Neural cell (in vitro differentiated cells): ENCODE results near the gene MICA. TPM values are rescaled to one million over a fixed set of nuclear protein-coding genes. Genes with fewer than 3 reads are reported as not detected.
"Not testable (repeated sequence)": the region's sequence is repeated elsewhere in the genome, so short reads cannot be mapped to it uniquely, and the experiment has no call there.

Experiments used
- H2AFZ ChIP-seq: fragments of 200-600, 300-800 bp; sonication (generic), shearing (Covaris generic); 2 replicates; pipeline ENCODE4 v1.6.0; 2014; ENCODE audit warnings: low read depth, mild to moderate bottlenecking, antibody characterized with exemption, low read length, moderate library complexity
- H3F3A ChIP-seq: fragments of 200-600 bp; shearing (Covaris generic); 2 replicates; pipeline ENCODE4 v1.6.1; 2016; ENCODE audit warnings: mild to moderate bottlenecking, moderate library complexity, mixed read lengths, antibody characterized with exemption, low read length; ENCODE audit not compliant: insufficient read depth, poor library complexity, severe bottlenecking
- H3K27ac ChIP-seq: fragments of 200-600, 300-800 bp; sonication (generic), shearing (Covaris generic); 2 replicates; pipeline ENCODE4 v1.5.1; 2014; ENCODE audit warnings: mild to moderate bottlenecking, low read length, moderate library complexity
- H3K27me3 ChIP-seq: fragments of 300-800, 200-600 bp; sonication (generic), shearing (Covaris generic); 2 replicates; pipeline ENCODE4 v1.6.0; 2014; ENCODE audit warnings: mild to moderate bottlenecking, low read depth, low read length, moderate library complexity; ENCODE audit not compliant: insufficient read depth
- H3K36me3 ChIP-seq: fragments of 300-800, 200-600 bp; sonication (generic), shearing (Covaris generic); 2 replicates; pipeline ENCODE4 v1.5.1; 2014; ENCODE audit warnings: mild to moderate bottlenecking, antibody characterized with exemption, low read length, moderate library complexity; ENCODE audit not compliant: insufficient read depth
- H3K4me2 ChIP-seq: fragments of 300-800, 200-600 bp; sonication (generic), shearing (Covaris generic); 2 replicates; pipeline ENCODE4 v1.6.0; 2014; ENCODE audit warnings: mild to moderate bottlenecking, low read length
- H3K4me3 ChIP-seq: fragments of 300-800, 200-600 bp; sonication (generic), shearing (Covaris generic); 2 replicates; pipeline ENCODE4 v1.5.1; 2014; ENCODE audit warnings: mild to moderate bottlenecking, low read length, moderate library complexity
- H3K79me2 ChIP-seq: fragments of 200-600 bp; shearing (Covaris generic); replicated peaks from 2 replicates; pipeline ENCODE4 v1.6.0; 2014; ENCODE audit warnings: mild to moderate bottlenecking, low read length, moderate library complexity; ENCODE audit not compliant: insufficient read depth
- H3K9ac ChIP-seq: fragments of 300-800, 200-600 bp; sonication (generic), shearing (Covaris generic); 2 replicates; pipeline ENCODE4 v1.6.1; 2016; ENCODE audit warnings: mild to moderate bottlenecking, low read length, mixed read lengths
- H3K9me2 ChIP-seq: fragments of 200-600 bp; shearing (Covaris generic); 2 replicates; pipeline ENCODE4 v1.6.1; 2016; ENCODE audit warnings: mild to moderate bottlenecking, low read length, mixed read lengths; ENCODE audit not compliant: insufficient read depth
- H3K9me3 ChIP-seq: fragments of 200-600, 300-800 bp; sonication (generic), shearing (Covaris generic); 2 replicates; pipeline ENCODE4 v1.6.1; 2016; ENCODE audit warnings: mild to moderate bottlenecking, mixed run types, low read length, moderate library complexity, mixed read lengths
- H4K20me1 ChIP-seq: fragments of 200-600 bp; shearing (Covaris generic); 2 replicates; pipeline ENCODE4 v1.6.1; 2016; ENCODE audit warnings: mild to moderate bottlenecking, mixed run types; ENCODE audit not compliant: insufficient read depth
- CTCF ChIP-seq: fragments of 450-650 bp; IDR thresholded peaks from 2 replicates; pipeline ENCODE4 v1.5.1; 2014; ENCODE audit warnings: antibody characterized with exemption, mild to moderate bottlenecking, moderate library complexity; ENCODE audit not compliant: poor library complexity, severe bottlenecking
- EP300 ChIP-seq: fragments of 450-650 bp; conservative IDR thresholded peaks from 2 replicates; pipeline ENCODE4 v1.6.1; 2014; ENCODE audit warnings: antibody characterized with exemption, mild to moderate bottlenecking, moderate library complexity; ENCODE audit not compliant: poor library complexity, severe bottlenecking
- EZH2 ChIP-seq: fragments of 200-600, 300-800 bp; shearing (Covaris generic), sonication (generic); IDR thresholded peaks from 2 replicates; pipeline ENCODE4 v1.6.1; 2014; ENCODE audit warnings: antibody characterized with exemption, low read length, borderline replicate concordance, mild to moderate bottlenecking; ENCODE audit not compliant: insufficient read depth, poor library complexity, severe bottlenecking
- MXI1 ChIP-seq: fragments of 450-650 bp; conservative IDR thresholded peaks from 2 replicates; pipeline ENCODE4 v1.6.1; 2014; ENCODE audit warnings: antibody characterized with exemption, mild to moderate bottlenecking; ENCODE audit not compliant: poor library complexity, severe bottlenecking
- REST ChIP-seq: IDR thresholded peaks from 2 replicates; pipeline ENCODE4 v1.6.1; 2012; ENCODE audit warnings: borderline replicate concordance
- TAF1 ChIP-seq: IDR thresholded peaks from 2 replicates; pipeline ENCODE4 v1.6.1; 2012; ENCODE audit warnings: low read depth
- polyA plus RNA-seq: library from polyadenylated mRNA; depleted of rRNA; stranded (reverse); fragments of >200 nt; gene quantifications from 2 replicates; pipeline ENCODE4 v1.2.3, GENCODE V29; 2014

The MICA gene
- polyA plus RNA-seq, 1 donor from 2014 or later, result 0.87 TPM

GRCh38 chr6:31426395-31427354 is 23.3 kb downstream of the MICA start:
- Histone ChIP-seq H3F3A (no peaks in the 10 kb centered on the region), H3K9me2 (no peaks in the 10 kb centered on the region), H3K9ac (no peak overlapping the region), H3K27ac (no peak overlapping the region), H4K20me1 (no peaks in the 10 kb centered on the region), H3K4me2 (no peak overlapping the region), H2AFZ (no peak overlapping the region), H3K36me3 (no peaks in the 10 kb centered on the region), H3K4me3 (no peak overlapping the region), H3K79me2 (no peaks in the 10 kb centered on the region), H3K27me3 (no peaks in the 10 kb centered on the region), H3K9me3 (no peaks in the 10 kb centered on the region)
- TF ChIP-seq MXI1 (no peak), EZH2 (no peak), EP300 (no peak)

GRCh38 chr6:31430449-31430848 is 27.1 kb downstream of the MICA start:
- no peak overlapping the region for H3K27ac ChIP-seq
- H3K9me2 ChIP-seq, result no peaks in the 10 kb centered on the region
- no peaks in the 10 kb centered on the region for H3K9me3 ChIP-seq
- no peak overlapping the region for H3K4me3 ChIP-seq
- TF ChIP-seq REST, result no peak
- no peak for TF ChIP-seq EZH2
- no peak for TF ChIP-seq TAF1
- no peak for TF ChIP-seq EP300
- no peak for TF ChIP-seq CTCF
- TF ChIP-seq MXI1, result no peak
- H3F3A ChIP-seq, result no peaks in the 10 kb centered on the region
- H2AFZ ChIP-seq, result no peak overlapping the region
- H3K4me2 ChIP-seq, result no peak overlapping the region
- H3K79me2 ChIP-seq, result no peaks in the 10 kb centered on the region
- no peaks in the 10 kb centered on the region for H3K27me3 ChIP-seq
- no peak overlapping the region for H3K9ac ChIP-seq
- no peaks in the 10 kb centered on the region for H4K20me1 ChIP-seq
- no peaks in the 10 kb centered on the region for H3K36me3 ChIP-seq

GRCh38 chr6:31435051-31435450 is 31.7 kb downstream of the MICA start:
- H3K27ac ChIP-seq, H3F3A ChIP-seq, H3K79me2 ChIP-seq, H3K4me2 ChIP-seq, H3K9me3 ChIP-seq, H3K9ac ChIP-seq, H3K9me2 ChIP-seq, H3K27me3 ChIP-seq, H3K4me3 ChIP-seq, H4K20me1 ChIP-seq, H3K36me3 ChIP-seq, H2AFZ ChIP-seq: not testable (repeated sequence)
